ENCODE data around the gene BIRC3.
"Not testable (repeated sequence)": the region's sequence is repeated elsewhere in the genome, so short reads cannot be mapped to it uniquely, and the experiment has no call there.

BIRC3 gene

GRCh38 chr11:102328748-102329147 is 11.5 kb downstream of the BIRC3 start:
- DNase-seq, result no peak

GRCh38 chr11:102330231-102330630 is 12.9 kb downstream of the BIRC3 start:
- no peak for DNase-seq

DNA sequence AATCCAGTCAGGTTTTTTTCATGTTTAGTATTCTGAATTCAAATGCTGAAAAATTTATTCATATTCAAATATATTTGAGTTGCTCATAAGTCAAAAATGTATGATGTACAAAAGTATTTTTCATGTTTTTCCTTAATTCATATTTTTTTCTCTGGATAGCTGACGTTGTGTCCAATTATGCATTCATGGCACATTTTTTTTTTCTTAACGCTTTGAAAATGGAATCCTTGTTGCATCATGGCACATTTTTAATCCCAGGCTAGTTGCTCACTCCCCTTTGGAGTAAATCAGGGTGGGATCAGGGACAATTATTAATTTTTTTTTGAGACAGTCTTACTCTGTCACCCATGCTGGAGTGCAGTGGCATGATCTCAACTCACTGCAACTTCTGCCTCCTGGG is 14.1 kb downstream of the BIRC3 start:
- DNase-seq, result no peak

DNA sequence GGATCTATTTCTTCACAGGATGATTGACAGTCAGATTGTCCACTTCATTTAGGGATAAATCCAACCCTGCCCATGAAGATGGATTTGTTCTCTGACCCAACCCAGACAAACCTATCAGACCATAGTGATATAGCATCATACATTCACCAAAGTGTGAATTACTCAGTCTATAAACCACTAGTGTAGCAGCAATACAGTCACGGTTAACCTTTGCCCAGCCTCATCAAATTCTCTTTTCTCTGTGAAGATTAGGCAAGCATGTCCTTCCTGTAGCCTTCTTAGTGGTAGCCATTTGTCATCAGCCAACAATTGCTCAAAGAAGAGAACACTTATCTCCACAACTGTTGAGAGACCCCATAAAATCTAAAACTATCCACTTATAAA is 15.3 kb downstream of the BIRC3 start:
- DNase-seq, result no peak

DNA sequence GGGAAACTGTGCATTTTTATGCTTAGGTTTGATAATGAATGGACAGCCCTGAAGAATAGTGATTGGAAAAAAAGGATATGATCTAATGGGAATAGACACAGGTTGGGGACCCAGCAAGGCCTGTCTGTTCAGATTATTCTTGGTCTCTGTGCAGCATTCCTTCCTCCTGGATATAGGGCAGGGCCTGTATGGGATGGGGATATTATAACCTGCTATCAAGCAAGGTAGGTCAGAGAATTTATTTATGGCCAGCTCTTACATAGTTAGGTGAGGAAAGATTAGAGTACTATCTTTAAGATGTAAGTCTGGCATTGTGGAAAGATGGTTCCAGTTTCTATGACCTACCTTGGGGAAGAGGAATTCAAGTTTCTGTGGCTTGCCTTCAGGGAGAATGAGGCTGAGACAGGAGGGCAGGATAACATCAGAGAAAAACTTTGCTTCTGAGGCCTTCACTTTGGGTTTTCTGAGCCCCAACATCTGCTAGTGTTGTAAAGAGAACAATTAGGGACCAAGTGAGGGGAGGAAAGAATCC is 21.3 kb downstream of the BIRC3 start:
- DNase-seq, result no peak

- not testable (repeated sequence) for DNase-seq
Observed at GRCh38 chr11:102341311-102341710, 24.0 kb downstream of the BIRC3 start.

DNA sequence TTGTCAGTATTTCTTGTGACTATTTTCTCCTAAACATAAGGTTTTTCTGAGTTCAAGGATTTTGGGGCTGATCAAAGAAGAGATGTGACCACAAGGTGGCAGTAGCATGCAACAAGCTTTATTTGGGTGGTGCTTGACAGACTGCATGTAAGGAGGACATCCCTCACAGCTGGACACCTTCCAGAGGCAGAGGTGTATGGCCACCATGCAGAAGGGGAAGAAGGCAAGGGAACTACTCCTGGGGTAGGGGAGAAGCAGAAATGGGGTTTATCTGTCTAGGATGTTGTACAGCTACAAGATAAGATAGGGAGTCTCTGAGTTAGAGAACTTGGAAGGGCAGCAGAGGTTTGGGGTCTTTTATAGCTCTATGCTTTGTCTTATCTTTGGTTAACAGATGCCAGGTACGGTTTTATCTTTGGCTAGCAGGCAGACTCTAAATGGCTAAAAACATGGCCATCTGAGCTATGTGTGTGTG is 24.6 kb downstream of the BIRC3 start:
- DNase-seq, result peak in 3 of 4 experiments; percentile 8 to 43 (median 42)

GRCh38 chr11:102343809-102344208 is 26.5 kb downstream of the BIRC3 start:
- no peak for DNase-seq

GRCh38 chr11:102345904-102346303 is 28.6 kb downstream of the BIRC3 start:
- no peak for DNase-seq

DNA sequence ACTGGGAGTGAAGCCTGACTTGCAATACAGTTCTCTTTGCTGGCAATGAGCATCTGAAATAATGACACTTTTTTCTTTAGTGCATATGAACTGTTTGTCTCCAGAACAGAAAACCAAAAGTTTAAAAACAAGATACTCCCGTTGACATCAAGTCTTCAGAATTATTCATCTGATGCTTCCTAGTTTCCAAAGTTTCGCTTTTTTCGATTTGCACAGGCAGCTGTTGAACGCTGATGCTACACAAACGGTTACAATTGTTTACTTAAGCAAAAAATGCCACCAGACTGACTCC is 29.1 kb downstream of the BIRC3 start:
- no peak for DNase-seq

GRCh38 chr11:102346748-102347461 is 29.6 kb downstream of the BIRC3 start, which contains the start of gene BIRC2:
Gene BIRC2, plus strand, starts transcription at chr11:102347214. Its CDS starts 2,641 bp downstream, at chr11:102349855.
- DNase-seq, result peak; percentile 77 to 96 (median 87)

- DNase-seq, result no peak
Observed at GRCh38 chr11:102347462-102348370, 30.4 kb downstream of the BIRC3 start.

- DNase-seq, result no peak
Observed at GRCh38 chr11:102357116-102357515, 39.8 kb downstream of the BIRC3 start.

- no peak for DNase-seq
Observed at GRCh38 chr11:102359372-102359771, 42.1 kb downstream of the BIRC3 start.

DNA sequence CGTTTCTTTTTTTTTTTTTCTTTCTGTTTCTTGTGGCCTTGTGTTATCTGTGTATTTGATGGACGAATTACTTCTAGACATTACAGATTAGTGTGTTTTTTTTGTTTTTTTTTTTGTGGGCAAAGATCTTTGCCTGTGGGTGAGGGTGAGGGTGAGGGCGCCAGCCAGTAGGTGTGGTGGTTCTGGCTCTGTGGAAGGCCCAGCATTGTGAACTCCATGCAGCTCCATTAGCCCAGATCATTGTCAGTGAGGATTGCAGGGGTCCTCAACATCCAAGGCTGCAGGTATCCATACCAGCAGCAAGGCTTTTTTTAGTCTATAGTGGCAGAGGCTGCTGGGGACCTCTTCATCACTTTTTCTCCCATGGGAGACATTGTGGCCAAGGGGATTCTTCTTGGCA is 43.4 kb downstream of the BIRC3 start:
- peak in 1 of 4 experiments; percentile 20 for DNase-seq

DNA sequence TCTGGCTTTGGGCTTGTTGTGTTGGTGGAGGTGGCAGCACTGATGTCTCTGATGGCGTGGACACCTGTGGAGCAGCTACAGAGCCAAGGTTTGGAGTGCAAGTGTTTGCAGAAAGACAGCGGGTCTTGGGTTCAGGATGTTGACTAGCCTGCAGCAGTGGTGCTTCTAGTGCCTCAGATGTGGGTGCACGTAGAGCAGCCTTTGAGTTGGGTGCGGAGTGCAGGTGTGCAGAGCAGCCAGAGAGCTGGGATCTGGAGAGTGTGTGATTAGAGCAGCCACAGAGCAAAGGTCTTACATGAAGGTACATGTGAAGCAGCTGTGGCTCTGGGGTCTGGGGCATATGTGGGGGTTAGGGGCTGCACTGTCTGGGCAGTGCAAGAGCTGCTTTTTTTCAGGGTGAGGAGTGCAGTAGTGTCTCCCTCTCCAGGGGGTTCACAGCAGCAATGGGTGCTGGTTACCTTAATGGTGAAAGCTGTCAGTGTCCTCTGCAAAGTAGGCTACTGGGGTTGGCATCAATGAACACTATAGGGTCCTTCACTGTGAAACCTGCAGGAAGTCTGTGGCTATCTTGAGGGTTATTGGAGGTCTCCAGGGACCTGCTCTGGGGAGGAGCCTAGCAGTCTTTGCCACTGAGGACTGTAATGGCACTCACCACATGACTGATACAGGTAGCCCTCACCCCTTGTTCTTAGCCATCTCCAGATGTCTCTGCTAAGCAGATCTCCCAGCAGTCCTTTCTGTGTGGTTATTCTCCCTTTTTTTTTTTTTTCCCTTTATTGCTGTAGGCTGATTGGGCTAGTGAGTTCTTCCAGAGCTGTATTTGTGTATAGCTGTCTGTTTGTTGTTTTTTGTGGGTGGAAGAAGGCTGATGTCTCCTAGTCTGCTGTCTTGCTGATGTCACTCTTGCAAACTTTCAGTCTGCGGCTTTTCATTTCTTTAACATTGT is 44.1 kb downstream of the BIRC3 start:
- peak in 2 of 4 experiments; percentile 27 to 47 for DNase-seq

- DNase-seq, result no peak
Observed at GRCh38 chr11:102364991-102365390, 47.7 kb downstream of the BIRC3 start.

- no peak for DNase-seq
Observed at GRCh38 chr11:102367364-102367763, 50.1 kb downstream of the BIRC3 start.

DNA sequence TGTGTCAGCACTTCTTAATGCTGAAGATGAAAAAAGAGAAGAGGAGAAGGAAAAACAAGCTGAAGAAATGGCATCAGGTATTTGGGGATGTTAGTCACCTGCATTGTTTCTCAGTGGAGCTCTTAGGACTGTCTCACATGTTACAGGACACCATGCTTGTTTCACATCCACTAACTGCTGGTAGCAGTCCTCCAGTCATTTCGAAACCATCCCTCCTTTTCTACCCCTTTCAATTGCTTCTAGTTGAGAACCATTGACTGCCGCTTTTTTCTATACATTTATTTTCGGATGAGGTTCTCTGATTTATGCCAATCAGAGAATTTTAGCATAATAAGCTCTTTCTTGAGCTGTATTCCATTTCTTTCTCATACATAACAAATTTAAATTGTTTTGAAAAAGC is 51.2 kb downstream of the BIRC3 start:
- no peak for DNase-seq

DNA sequence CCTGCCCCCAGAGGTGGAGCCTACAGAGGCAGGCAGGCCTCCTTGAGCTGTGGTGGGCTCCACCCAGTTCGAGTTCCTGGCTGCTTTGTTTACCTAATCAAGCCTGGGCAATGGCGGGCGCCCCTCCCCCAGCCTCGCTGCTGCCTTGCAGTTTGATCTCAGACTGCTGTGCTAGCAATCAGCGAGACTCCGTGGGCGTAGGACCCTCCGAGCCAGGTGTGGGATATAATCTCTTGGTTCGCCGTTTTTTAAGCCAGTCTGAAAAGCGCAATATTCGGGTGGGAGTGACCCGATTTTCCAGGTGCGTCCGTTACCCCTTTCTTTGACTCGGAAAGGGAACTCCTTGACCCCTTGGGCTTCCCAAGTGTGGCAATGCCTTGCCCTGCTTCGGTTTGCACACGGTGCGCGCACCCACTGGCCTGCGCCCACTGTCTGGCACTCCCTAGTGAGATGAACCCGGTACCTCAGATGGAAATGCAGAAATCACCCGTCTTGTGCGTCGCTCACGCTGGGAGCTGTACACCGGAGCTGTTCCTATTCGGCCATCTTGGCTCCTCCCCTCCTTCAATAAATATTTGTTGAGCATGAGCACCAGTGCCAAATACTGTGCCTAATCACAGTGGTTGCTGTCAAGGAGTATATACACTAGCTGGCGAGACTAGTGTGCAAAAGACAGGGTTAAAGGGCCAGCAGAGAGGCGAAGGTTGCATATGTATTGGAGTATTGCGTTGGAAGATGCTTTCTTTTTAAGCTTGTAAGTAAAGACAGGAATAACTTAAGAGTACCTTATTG is 57.5 kb downstream of the BIRC3 start:
- DNase-seq, result not testable (repeated sequence)

GRCh38 chr11:102375720-102376399 is 58.6 kb downstream of the BIRC3 start:
- no peak for DNase-seq
